OCI-LY1 (cell line): ENCODE data around the gene IMMP2L.

Experiments used
- H2AFZ ChIP-seq: fragments of 200-600 bp; sonication (generic), shearing (Covaris generic); 2 replicates; pipeline ENCODE4 v1.6.0; 2014; ENCODE audit warnings: antibody characterized with exemption, mild to moderate bottlenecking, low read length
- H3F3A ChIP-seq: fragments of 200-600 bp; sonication (generic), shearing (Covaris generic); 2 replicates; pipeline ENCODE4 v1.6.0; 2014; ENCODE audit warnings: mild to moderate bottlenecking, antibody characterized with exemption, low read length, moderate library complexity; ENCODE audit not compliant: insufficient read depth
- H3K27ac ChIP-seq: fragments of 200-600 bp; sonication (generic); 2 replicates; pipeline ENCODE4 v1.5.1; 2014; ENCODE audit warnings: low read length, mixed run types, mild to moderate bottlenecking, low read depth; ENCODE audit not compliant: poor library complexity, severe bottlenecking
- H3K27me3 ChIP-seq: fragments of 200-600 bp; sonication (generic); 2 replicates; pipeline ENCODE4 v1.6.0; 2014; ENCODE audit warnings: antibody characterized with exemption, mild to moderate bottlenecking, low read length, moderate library complexity; ENCODE audit not compliant: insufficient read depth
- H3K36me3 ChIP-seq: fragments of 200-600 bp; sonication (generic); 2 replicates; pipeline ENCODE4 v1.6.1; 2014; ENCODE audit warnings: mild to moderate bottlenecking, antibody characterized with exemption, low read length, moderate library complexity, mixed read lengths; ENCODE audit not compliant: insufficient read depth
- H3K4me1 ChIP-seq: fragments of 200-600 bp; sonication (generic); 2 replicates; pipeline ENCODE4 v1.5.1; 2014; ENCODE audit warnings: mild to moderate bottlenecking, low read length, moderate library complexity; ENCODE audit not compliant: insufficient read depth, severe bottlenecking
- H3K4me2 ChIP-seq: fragments of 200-600 bp; sonication (generic), shearing (Covaris generic); 2 replicates; pipeline ENCODE4 v1.6.1; 2014; ENCODE audit warnings: low read length
- H3K4me3 ChIP-seq: fragments of 200-600 bp; sonication (generic); 2 replicates; pipeline ENCODE4 v1.5.1; 2014; ENCODE audit warnings: low read length, low read depth, mild to moderate bottlenecking, mixed read lengths; ENCODE audit not compliant: poor library complexity, severe bottlenecking
- H3K79me2 ChIP-seq: fragments of 200-600 bp; shearing (Covaris generic); 2 replicates; pipeline ENCODE4 v1.6.1; 2016; ENCODE audit warnings: mixed run types, low read length, mixed read lengths; ENCODE audit not compliant: insufficient read depth
- H3K9ac ChIP-seq: fragments of 200-600 bp; sonication (generic), shearing (Covaris generic); 2 replicates; pipeline ENCODE4 v1.6.1; 2014; ENCODE audit warnings: mild to moderate bottlenecking, low read length, mixed read lengths
- H3K9me2 ChIP-seq: fragments of 200-600 bp; sonication (generic), shearing (Covaris generic); 2 replicates; pipeline ENCODE4 v1.6.1; 2014; ENCODE audit warnings: low read depth, mild to moderate bottlenecking, low read length, mixed read lengths
- H3K9me3 ChIP-seq: fragments of 200-600 bp; shearing (Covaris generic); 2 replicates; pipeline ENCODE4 v1.6.1; 2014; ENCODE audit warnings: low read length, mixed read lengths
- H4K20me1 ChIP-seq: fragments of 200-600 bp; sonication (generic), shearing (Covaris generic); 2 replicates; pipeline ENCODE4 v1.6.0; 2016; ENCODE audit warnings: mild to moderate bottlenecking, low read length; ENCODE audit not compliant: insufficient read depth
- CTCF ChIP-seq: fragments of 200-600 bp; sonication (generic), shearing (Covaris generic); IDR thresholded peaks from 2 replicates; pipeline ENCODE4 v1.5.1; 2017; ENCODE audit warnings: mild to moderate bottlenecking, antibody characterized with exemption, low read length, moderate library complexity, mixed read lengths
- EZH2 ChIP-seq: fragments of 200-600 bp; sonication (generic), shearing (Covaris generic); IDR thresholded peaks from 2 replicates; pipeline ENCODE4 v1.8.0; 2017; ENCODE audit warnings: borderline replicate concordance, mixed run types, mild to moderate bottlenecking, antibody characterized with exemption, low read length, moderate library complexity, mixed read lengths

Gene IMMP2L

GRCh38 chr7:111042842-111043241, 519.5 kb downstream of the IMMP2L start:
- H3K9ac ChIP-seq = no peak overlapping the region
- no peak overlapping the region for H3K4me2 ChIP-seq
- H3K79me2 ChIP-seq = no peaks in the 10 kb centered on the region
- no peak overlapping the region for H3K27ac ChIP-seq
- H3K4me1 ChIP-seq = peaks cover 16% of the 10 kb centered on the region
- no peak overlapping the region for H2AFZ ChIP-seq
- H3K4me3 ChIP-seq = no peak overlapping the region
- H3K36me3 ChIP-seq = no peaks in the 10 kb centered on the region
- no peaks in the 10 kb centered on the region for H3K9me2 ChIP-seq
- H3F3A ChIP-seq = no peaks in the 10 kb centered on the region
- H3K27me3 ChIP-seq = no peaks in the 10 kb centered on the region
- TF ChIP-seq EZH2 (no peak), CTCF (no peak)
- no peaks in the 10 kb centered on the region for H3K9me3 ChIP-seq
- H4K20me1 ChIP-seq = no peaks in the 10 kb centered on the region

GRCh38 chr7:111041577-111041976, 520.7 kb downstream of the IMMP2L start:
- no peak overlapping the region for H3K9ac ChIP-seq
- no peaks in the 10 kb centered on the region for H3F3A ChIP-seq
- no peaks in the 10 kb centered on the region for H3K9me2 ChIP-seq
- TF ChIP-seq CTCF = no peak
- no peak for TF ChIP-seq EZH2
- H3K27me3 ChIP-seq = no peaks in the 10 kb centered on the region
- peak overlapping the region; percentile 33; the same call in 1 of the 2 replicates for H3K4me2 ChIP-seq
- peaks cover 16% of the 10 kb centered on the region for H3K4me1 ChIP-seq
- H3K27ac ChIP-seq = peak overlapping the region; percentile 30
- no peaks in the 10 kb centered on the region for H4K20me1 ChIP-seq
- no peaks in the 10 kb centered on the region for H3K79me2 ChIP-seq
- H3K36me3 ChIP-seq = no peaks in the 10 kb centered on the region
- no peaks in the 10 kb centered on the region for H3K9me3 ChIP-seq
- peak overlapping the region; percentile 71 for H2AFZ ChIP-seq
- H3K4me3 ChIP-seq = no peak overlapping the region

GRCh38 chr7:111038185-111038584, 524.1 kb downstream of the IMMP2L start:
- Histone ChIP-seq H3F3A (no peaks in the 10 kb centered on the region), H3K4me2 (no peak overlapping the region), H2AFZ (no peak overlapping the region), H4K20me1 (no peaks in the 10 kb centered on the region), H3K79me2 (no peaks in the 10 kb centered on the region), H3K4me3 (no peak overlapping the region), H3K9me2 (no peaks in the 10 kb centered on the region), H3K9ac (no peak overlapping the region), H3K27me3 (no peaks in the 10 kb centered on the region), H3K36me3 (no peaks in the 10 kb centered on the region), H3K27ac (no peak overlapping the region), H3K9me3 (no peaks in the 10 kb centered on the region), H3K4me1 (peaks cover 13% of the 10 kb centered on the region)
- TF ChIP-seq EZH2 = no peak
- TF ChIP-seq CTCF = no peak
